ENCODE measurements around the gene KRT86. TPM values are rescaled to one million over a fixed set of nuclear protein-coding genes. Genes with fewer than 3 reads are reported as not detected.
"Not testable (repeated sequence)": the region's sequence is repeated elsewhere in the genome, so short reads cannot be mapped to it uniquely, and the experiment has no call there.

Gene KRT86
- total and polyA plus RNA-seq, 5 donors: not detected

- ATAC-seq; H3K27ac ChIP-seq (ENCODE audit: low read length); H3K27me3 ChIP-seq (ENCODE audit: control insufficient read depth, insufficient read depth); H3K4me1 ChIP-seq (ENCODE audit: control insufficient read depth, insufficient read depth, low read length); H3K9me3 ChIP-seq (ENCODE audit: control insufficient read depth, low read length); DNase-seq; intact Hi-C loops (cut with DNase I); H3K4me3 ChIP-seq (ENCODE audit: low read length): not testable (repeated sequence)
- WGBS: 68% methylated on average over 17 of the region's 17 CpGs
Measured at GRCh38 chr12:52287816-52288805, 13.7 kb downstream of the KRT86 start.

GRCh38 chr12:52290483-52291134 lies 16.2 kb downstream of the KRT86 start:
- ATAC-seq; H3K4me3 ChIP-seq (ENCODE audit: low read length); H3K9me3 ChIP-seq (ENCODE audit: control insufficient read depth, low read length); H3K27me3 ChIP-seq (ENCODE audit: control insufficient read depth, insufficient read depth); intact Hi-C loops (cut with DNase I); H3K27ac ChIP-seq (ENCODE audit: low read length); H3K4me1 ChIP-seq (ENCODE audit: control insufficient read depth, insufficient read depth, low read length); DNase-seq: not testable (repeated sequence)
- no CpG with 5 or more reads among the region's 5 CpGs for WGBS

- intact Hi-C loops (cut with DNase I): no loop called here
- Histone ChIP-seq H3K27me3 (ENCODE audit: control insufficient read depth, insufficient read depth) (no peaks in the 10 kb centered on the region), H3K27ac (ENCODE audit: low read length) (no peak within 1 kb of the TSS), H3K9me3 (ENCODE audit: control insufficient read depth, low read length) (no peaks in the 10 kb centered on the region), H3K4me1 (ENCODE audit: control insufficient read depth, insufficient read depth, low read length) (no peaks in the 10 kb centered on the region), H3K4me3 (ENCODE audit: low read length) (no peak within 1 kb of the TSS)
- ATAC-seq: no peak
- WGBS: 35% methylated on average over 22 of the region's 32 CpGs
- DNase-seq: no peak
Measured at GRCh38 chr12:52291267-52291935, 17.0 kb downstream of the KRT86 start, which contains the start of gene KRT81. Gene KRT81 (minus strand): TSS chr12:52291534. CDS start chr12:52291465, 69 bp downstream.

GRCh38 chr12:52293926-52294325 lies 19.5 kb downstream of the KRT86 start:
- intact Hi-C loops (cut with DNase I): no loop called here
- WGBS: 89% methylated on average over 1 of the region's 1 CpG
- Histone ChIP-seq H3K9me3 (ENCODE audit: control insufficient read depth, low read length) (no peaks in the 10 kb centered on the region), H3K27me3 (ENCODE audit: control insufficient read depth, insufficient read depth) (no peaks in the 10 kb centered on the region), H3K4me3 (ENCODE audit: low read length) (no peak overlapping the region), H3K4me1 (ENCODE audit: control insufficient read depth, insufficient read depth, low read length) (no peaks in the 10 kb centered on the region), H3K27ac (ENCODE audit: low read length) (no peak overlapping the region)
- ATAC-seq: no peak
- no peak for DNase-seq

GRCh38 chr12:52294803-52295202 lies 20.4 kb downstream of the KRT86 start:
- H3K27ac ChIP-seq (ENCODE audit: low read length): no peak overlapping the region
- ATAC-seq (no peak), DNase-seq (no peak)
- H3K27me3 ChIP-seq (ENCODE audit: control insufficient read depth, insufficient read depth): no peaks in the 10 kb centered on the region
- 40% methylated on average over 1 of the region's 1 CpG for WGBS
- no peaks in the 10 kb centered on the region for H3K9me3 ChIP-seq (ENCODE audit: control insufficient read depth, low read length)
- intact Hi-C loops (cut with DNase I): no loop called here
- no peak overlapping the region for H3K4me3 ChIP-seq (ENCODE audit: low read length)
- no peaks in the 10 kb centered on the region for H3K4me1 ChIP-seq (ENCODE audit: control insufficient read depth, insufficient read depth, low read length)

- Histone ChIP-seq H3K27me3 (ENCODE audit: control insufficient read depth, insufficient read depth) (no peaks in the 10 kb centered on the region), H3K4me1 (ENCODE audit: control insufficient read depth, insufficient read depth, low read length) (no peaks in the 10 kb centered on the region), H3K27ac (ENCODE audit: low read length) (no peak overlapping the region), H3K9me3 (ENCODE audit: control insufficient read depth, low read length) (no peaks in the 10 kb centered on the region), H3K4me3 (ENCODE audit: low read length) (no peak overlapping the region)
- no peak for DNase-seq
- no peak for ATAC-seq
- intact Hi-C loops (cut with DNase I): no loop called here
- WGBS: 77% methylated on average over 1 of the region's 1 CpG
Measured at GRCh38 chr12:52295663-52296062, 21.2 kb downstream of the KRT86 start.

GRCh38 chr12:52296572-52297215 lies 22.2 kb downstream of the KRT86 start:
- Histone ChIP-seq H3K9me3 (ENCODE audit: control insufficient read depth, low read length) (no peaks in the 10 kb centered on the region), H3K4me3 (ENCODE audit: low read length) (no peak overlapping the region), H3K4me1 (ENCODE audit: control insufficient read depth, insufficient read depth, low read length) (no peaks in the 10 kb centered on the region), H3K27ac (ENCODE audit: low read length) (no peak overlapping the region), H3K27me3 (ENCODE audit: control insufficient read depth, insufficient read depth) (no peaks in the 10 kb centered on the region)
- DNase-seq (no peak), ATAC-seq (peak in 1 of 2 donors; percentile 29)
- WGBS: 89% methylated on average over 5 of the region's 5 CpGs
- intact Hi-C loops (cut with DNase I): no loop called here

GRCh38 chr12:52298677-52299190 lies 24.3 kb downstream of the KRT86 start:
- Histone ChIP-seq H3K27me3 (ENCODE audit: control insufficient read depth, insufficient read depth) (no peaks in the 10 kb centered on the region), H3K27ac (ENCODE audit: low read length) (no peak overlapping the region), H3K4me1 (ENCODE audit: control insufficient read depth, insufficient read depth, low read length) (no peaks in the 10 kb centered on the region), H3K4me3 (ENCODE audit: low read length) (no peak overlapping the region), H3K9me3 (ENCODE audit: control insufficient read depth, low read length) (no peaks in the 10 kb centered on the region)
- DNase-seq (no peak), ATAC-seq (no peak)
- intact Hi-C loops (cut with DNase I): no loop called here
- 70% methylated on average over 4 of the region's 4 CpGs for WGBS

GRCh38 chr12:52300796-52301691 lies 26.6 kb downstream of the KRT86 start:
- no peak for DNase-seq

GRCh38 chr12:52301721-52302120 lies 27.3 kb downstream of the KRT86 start:
- not testable (repeated sequence) for H3K4me1 ChIP-seq (ENCODE audit: control insufficient read depth, insufficient read depth, low read length)

More at GRCh38 chr12:52300796-52301691, 26.6 kb downstream of the KRT86 start:
- Histone ChIP-seq H3K27me3 (ENCODE audit: control insufficient read depth, insufficient read depth) (no peaks in the 10 kb centered on the region), H3K4me3 (ENCODE audit: low read length) (no peak overlapping the region), H3K4me1 (ENCODE audit: control insufficient read depth, insufficient read depth, low read length) (no peaks in the 10 kb centered on the region), H3K9me3 (ENCODE audit: control insufficient read depth, low read length) (no peaks in the 10 kb centered on the region), H3K27ac (ENCODE audit: low read length) (no peak overlapping the region)
- ATAC-seq: no peak
- 46% methylated on average over 14 of the region's 14 CpGs for WGBS
- intact Hi-C loops (cut with DNase I): no loop called here

More at GRCh38 chr12:52301721-52302120, 27.3 kb downstream of the KRT86 start:
- intact Hi-C loops (cut with DNase I); H3K27ac ChIP-seq (ENCODE audit: low read length); H3K27me3 ChIP-seq (ENCODE audit: control insufficient read depth, insufficient read depth); ATAC-seq; DNase-seq; H3K9me3 ChIP-seq (ENCODE audit: control insufficient read depth, low read length); H3K4me3 ChIP-seq (ENCODE audit: low read length): not testable (repeated sequence)
- WGBS: 84% methylated on average over 22 of the region's 31 CpGs
